ENCODE measurements around the gene S100A12.

Gene S100A12

GRCh38 chr1:153324912-153325311 lies 50.5 kb downstream of the S100A12 start:
- H3K27ac ChIP-seq (ENCODE audit: low read length), result no peak overlapping the region
- no peaks in the 10 kb centered on the region for H3K36me3 ChIP-seq (ENCODE audit: insufficient read depth, low read depth, low read length)
- no peaks in the 10 kb centered on the region for H3K27me3 ChIP-seq (ENCODE audit: insufficient read depth, low read length)
- no peak overlapping the region for H3K9ac ChIP-seq (ENCODE audit: low read depth, low read length)
- H3K4me3 ChIP-seq (ENCODE audit: low read length), result no peak overlapping the region
- H3K9me3 ChIP-seq (ENCODE audit: insufficient read depth, low read depth, low read length), result peaks cover 41% of the 10 kb centered on the region
- H3K4me1 ChIP-seq (ENCODE audit: insufficient read depth, low read length), result no peaks in the 10 kb centered on the region
